HG03520 (cell line): Measurements from ENCODE around the gene GAS7.

Experiments
- ATAC-seq: cut with Tn5 transposase; IDR thresholded peaks from one replicate; pipeline ENCODE4 v1.9.1; 2021; ENCODE audit warnings: mild to moderate bottlenecking, moderate library complexity; ENCODE audit not compliant: unreplicated experiment

GAS7 gene

GRCh38 chr17:9959377-9959981 lies 238.9 kb downstream of the GAS7 start:
- ATAC-seq, result no peak

GRCh38 chr17:9958586-9959281 lies 239.7 kb downstream of the GAS7 start:
- no peak for ATAC-seq

GRCh38 chr17:9957244-9957643 lies 241.2 kb downstream of the GAS7 start:
- no peak for ATAC-seq

- no peak for ATAC-seq
These were observed 241.8 kb downstream of the GAS7 start for GRCh38 chr17:9956474-9957131.

GRCh38 chr17:9953492-9953891 lies 244.9 kb downstream of the GAS7 start:
- no peak for ATAC-seq

GRCh38 chr17:9951803-9952202 lies 246.6 kb downstream of the GAS7 start:
- no peak for ATAC-seq

- ATAC-seq, result no peak
These were observed 249.5 kb downstream of the GAS7 start for GRCh38 chr17:9948928-9949327.

- ATAC-seq, result no peak
These were observed 253.7 kb downstream of the GAS7 start for GRCh38 chr17:9944704-9945103.

- no peak for ATAC-seq
These were observed 255.1 kb downstream of the GAS7 start for GRCh38 chr17:9943343-9943742.

GRCh38 chr17:9942885-9943284 lies 255.5 kb downstream of the GAS7 start:
- no peak for ATAC-seq

GRCh38 chr17:9941305-9941704 lies 257.1 kb downstream of the GAS7 start:
- no peak for ATAC-seq

GRCh38 chr17:9940841-9941240 lies 257.6 kb downstream of the GAS7 start:
- no peak for ATAC-seq

- ATAC-seq, result no peak
These were observed 259.6 kb downstream of the GAS7 start for GRCh38 chr17:9938764-9939163.

GRCh38 chr17:9937901-9938300 lies 260.5 kb downstream of the GAS7 start:
- ATAC-seq, result no peak

- ATAC-seq, result no peak
These were observed 261.1 kb downstream of the GAS7 start for GRCh38 chr17:9937241-9937761.

- no peak for ATAC-seq
These were observed 262.3 kb downstream of the GAS7 start for GRCh38 chr17:9936095-9936494.

- no peak for ATAC-seq
These were observed 263.0 kb downstream of the GAS7 start for GRCh38 chr17:9935408-9935807.

GRCh38 chr17:9934331-9934730 lies 264.1 kb downstream of the GAS7 start:
- no peak for ATAC-seq

GRCh38 chr17:9932491-9932890 lies 265.9 kb downstream of the GAS7 start:
- ATAC-seq, result no peak

- no peak for ATAC-seq
These were observed 267.2 kb downstream of the GAS7 start for GRCh38 chr17:9931144-9931741.

GRCh38 chr17:9929871-9930270 lies 268.5 kb downstream of the GAS7 start:
- no peak for ATAC-seq
